Colon (tissue), 2 donors: Measurements from ENCODE around the gene CALCA.
"Not testable (repeated sequence)": the region's sequence is repeated elsewhere in the genome, so short reads cannot be mapped to it uniquely, and the experiment has no call there.

Experiments
- FAIRE-seq: peaks from 2 replicates; lab custom pipeline; 2012; peaks lifted over from hg19 to GRCh38; lab: Jason Lieb, UNC
- donor health status: control.
- donor health status: control.

CALCA gene, protein sequence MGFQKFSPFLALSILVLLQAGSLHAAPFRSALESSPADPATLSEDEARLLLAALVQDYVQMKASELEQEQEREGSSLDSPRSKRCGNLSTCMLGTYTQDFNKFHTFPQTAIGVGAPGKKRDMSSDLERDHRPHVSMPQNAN

GRCh38 chr11:14971865-14972580 is at the start of gene CALCA:
CALCA (minus strand) TSS chr11:14972351; CDS start chr11:14971192, 1,159 bp downstream.
- no peak for FAIRE-seq

GRCh38 chr11:15016200-15016599 is 44.0 kb upstream of the CALCA start:
- no peak for FAIRE-seq

DNA sequence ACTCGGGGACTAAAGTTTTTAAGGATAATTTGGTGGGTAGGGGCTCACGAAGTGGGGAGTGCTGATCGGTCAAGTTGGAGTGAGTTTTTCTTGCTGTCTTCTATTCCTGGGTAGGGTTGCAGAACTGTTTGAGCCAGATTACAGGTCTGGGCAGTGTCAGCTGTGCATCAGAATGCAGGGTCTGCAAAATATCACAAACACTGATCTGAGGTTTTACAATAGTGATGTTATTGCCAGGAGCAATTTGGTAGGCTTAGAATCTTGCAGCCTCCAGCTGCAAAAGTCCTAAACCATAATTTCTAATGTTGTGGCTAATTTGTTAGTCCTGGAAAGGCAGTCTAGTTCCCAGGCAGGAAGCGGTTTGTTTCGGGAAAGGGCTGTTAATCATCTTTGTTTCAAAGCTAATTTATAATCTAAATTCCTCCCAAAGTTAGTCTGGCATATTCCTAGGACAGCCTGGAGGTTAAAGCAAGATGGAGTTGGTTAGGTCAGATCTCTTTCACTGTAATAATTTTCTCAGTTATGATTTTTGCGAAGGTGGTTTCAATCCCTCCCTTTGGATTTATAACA is 39.7 kb upstream of the CALCA start:
- no peak for FAIRE-seq

DNA sequence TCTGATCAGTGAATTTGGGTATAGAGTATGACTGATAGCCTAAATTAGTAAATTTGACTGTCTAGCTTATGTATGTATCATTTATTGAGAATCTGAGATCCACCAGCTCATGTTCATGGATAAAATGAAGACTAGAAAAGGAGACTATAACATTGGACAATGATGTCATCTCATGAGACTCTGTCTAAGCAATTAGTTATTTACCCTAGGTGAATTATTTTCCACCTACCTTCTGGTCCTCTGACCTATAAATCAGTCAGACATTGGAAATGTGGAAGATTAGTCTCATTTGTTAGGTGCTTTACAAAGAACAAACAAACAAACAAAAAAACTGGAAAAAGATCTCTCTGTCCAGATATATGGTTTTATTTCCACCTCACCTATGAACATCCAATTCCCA is 38.7 kb upstream of the CALCA start:
- FAIRE-seq = no peak

DNA sequence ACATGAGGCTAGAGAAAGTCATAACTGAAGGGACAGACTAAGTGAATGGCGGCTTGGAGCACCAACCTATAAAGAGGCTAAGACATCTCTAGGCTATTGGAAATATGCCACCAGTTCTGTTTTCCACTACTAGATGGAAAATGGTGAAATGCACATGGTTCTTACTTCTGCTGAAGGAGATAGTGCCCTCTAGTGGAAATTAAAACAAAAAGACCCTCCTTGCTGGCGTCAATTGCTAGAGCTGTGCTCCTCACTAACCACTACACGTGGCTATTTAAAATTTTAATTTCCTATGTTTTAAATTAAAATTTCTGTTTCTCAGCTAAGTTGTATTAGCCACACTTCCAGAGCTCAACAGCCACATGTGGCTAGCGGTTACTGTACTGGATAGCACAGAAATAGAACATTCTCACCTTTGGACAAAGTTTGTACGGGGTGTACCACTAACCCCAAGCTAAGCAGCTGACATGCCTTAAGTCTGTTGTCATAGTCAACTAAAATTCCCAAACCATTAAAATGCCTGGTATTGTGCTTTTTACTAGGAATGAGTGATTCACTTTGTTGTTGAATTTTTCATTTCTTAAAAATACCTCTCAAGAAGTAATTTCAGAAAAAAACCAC is 34.1 kb upstream of the CALCA start:
- FAIRE-seq = no peak

- FAIRE-seq = not testable (repeated sequence)
Measured at GRCh38 chr11:14988133-14988532, 16.0 kb upstream of the CALCA start.

GRCh38 chr11:14981507-14981906 is 9.4 kb upstream of the CALCA start:
- no peak for FAIRE-seq

DNA sequence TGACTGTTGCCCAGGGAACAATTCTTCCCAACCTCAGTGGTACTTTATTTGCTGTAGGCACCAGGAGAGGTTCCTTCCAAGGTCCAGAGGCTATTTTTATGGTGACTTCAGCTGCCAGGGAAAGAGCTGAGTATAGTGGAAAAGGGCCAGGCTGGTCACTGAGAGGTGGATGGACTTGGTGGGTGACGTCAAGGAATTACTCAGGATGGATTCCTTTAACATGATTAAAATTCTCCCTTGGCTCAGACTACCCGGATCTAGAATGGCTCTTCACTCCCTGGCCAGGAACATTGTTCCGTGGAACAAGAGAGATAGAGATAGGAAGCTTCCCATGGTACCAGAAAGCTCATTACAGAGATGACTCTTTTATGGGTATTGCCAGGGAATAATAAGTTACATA is 8.7 kb upstream of the CALCA start:
- no peak for FAIRE-seq

GRCh38 chr11:14977101-14977880 is 5.1 kb upstream of the CALCA start:
- FAIRE-seq = no peak

DNA sequence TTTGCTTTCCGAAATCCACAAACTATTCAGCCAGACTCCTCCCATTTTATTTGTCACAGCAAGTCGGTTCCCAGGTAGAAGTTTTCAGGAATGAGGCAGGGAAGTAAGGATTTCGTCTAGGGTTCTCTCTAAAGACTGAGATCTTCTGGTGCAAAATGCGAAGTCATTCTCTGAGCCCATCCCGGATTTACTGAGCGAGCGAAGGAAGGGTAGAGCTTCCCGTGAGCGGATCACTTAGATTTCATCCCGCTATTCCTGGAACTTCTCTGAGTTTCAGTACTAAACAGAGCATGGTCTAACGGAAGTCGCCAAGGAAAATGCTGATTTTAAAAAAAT is 3.1 kb upstream of the CALCA start:
- FAIRE-seq = no peak

GRCh38 chr11:14974515-14975251 is 2.5 kb upstream of the CALCA start:
- FAIRE-seq = no peak

DNA sequence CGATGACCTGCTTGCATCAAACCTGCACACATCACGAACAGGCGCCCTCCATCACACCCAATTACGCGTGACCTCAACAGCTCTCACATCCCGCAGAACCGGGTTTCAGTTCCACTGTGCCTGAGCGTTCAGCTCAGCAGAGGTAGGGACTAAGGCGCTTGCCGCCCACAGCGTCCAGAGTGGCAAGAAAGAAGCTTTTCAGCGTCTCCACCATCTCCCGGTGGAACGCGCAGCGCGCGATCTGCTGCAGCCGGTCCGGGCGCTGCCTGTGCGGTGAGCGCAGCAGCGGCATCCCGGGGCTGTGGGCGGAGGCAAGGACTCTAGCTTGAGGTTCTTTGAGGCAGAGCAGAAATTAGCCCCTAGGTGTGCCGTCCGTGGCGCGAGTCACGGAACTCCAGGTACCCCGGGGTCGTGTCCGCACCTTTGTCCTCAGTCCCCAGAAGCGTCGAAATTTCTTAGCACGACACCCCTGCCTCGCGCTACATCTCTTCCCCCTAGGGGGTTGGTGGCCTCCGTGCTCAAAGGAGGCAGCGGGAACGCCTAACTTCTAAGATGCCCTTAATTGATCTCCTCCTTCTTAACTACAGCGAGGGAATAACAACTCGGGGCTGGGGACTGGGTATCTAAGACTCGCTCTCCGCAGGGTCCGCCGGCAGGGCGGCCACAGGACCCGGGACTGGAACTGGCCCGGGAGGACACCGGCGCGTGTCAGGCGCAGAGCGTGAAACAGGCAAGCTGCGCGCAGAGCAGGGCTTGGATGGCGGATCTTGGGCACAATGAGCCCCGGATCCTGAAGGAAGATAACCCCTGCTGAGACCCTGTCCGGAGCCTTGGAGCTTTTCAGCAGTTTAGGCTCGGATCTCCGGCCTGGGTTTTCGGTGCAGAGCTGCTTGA is 1.7 kb upstream of the CALCA start:
- no peak for FAIRE-seq

DNA sequence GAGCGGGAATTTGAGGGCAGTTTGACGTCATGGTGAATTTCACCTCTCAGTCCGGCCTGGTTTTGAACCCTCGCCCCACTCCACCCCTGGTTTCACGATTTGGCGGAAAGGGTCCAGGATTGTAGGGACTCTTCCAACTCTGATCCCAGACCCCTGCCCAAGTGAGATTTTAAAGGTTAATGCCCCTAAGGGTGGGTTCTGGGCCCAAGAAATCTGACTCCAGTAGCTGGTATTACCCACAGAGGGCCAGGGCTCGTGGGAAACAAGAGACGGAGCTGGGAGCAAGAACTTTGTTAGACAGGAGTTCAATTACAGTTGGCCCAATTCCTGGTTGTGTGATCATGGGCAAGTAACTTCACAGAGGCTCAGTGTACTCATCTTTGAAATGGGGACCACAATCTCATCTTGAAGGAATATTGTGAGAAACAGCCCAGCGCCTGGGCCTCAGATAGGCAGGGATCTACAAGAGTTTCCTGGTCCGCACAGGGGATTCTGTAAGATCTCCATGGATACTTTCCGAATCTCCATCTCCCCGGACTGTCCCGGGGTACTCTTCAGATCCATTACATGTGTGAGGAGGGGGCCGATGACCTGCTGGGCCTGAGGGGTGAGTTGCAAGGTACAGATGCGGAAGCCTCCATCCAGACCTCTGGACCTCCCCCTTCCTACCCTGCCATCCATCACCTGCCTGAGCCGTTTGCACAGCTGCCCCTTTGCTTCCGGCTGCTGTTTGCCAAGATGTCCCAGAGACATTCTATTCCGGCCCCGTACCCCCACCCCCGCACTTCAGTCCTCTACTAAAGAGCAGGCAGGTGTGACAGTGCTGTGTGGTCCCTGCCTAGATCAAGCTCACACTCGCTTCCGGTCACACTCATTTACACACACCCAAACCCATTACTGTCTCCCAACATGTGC is 687 bp upstream of the CALCA start:
- no peak for FAIRE-seq

GRCh38 chr11:14969901-14970323 is 2.2 kb downstream of the CALCA start:
- FAIRE-seq = no peak

DNA sequence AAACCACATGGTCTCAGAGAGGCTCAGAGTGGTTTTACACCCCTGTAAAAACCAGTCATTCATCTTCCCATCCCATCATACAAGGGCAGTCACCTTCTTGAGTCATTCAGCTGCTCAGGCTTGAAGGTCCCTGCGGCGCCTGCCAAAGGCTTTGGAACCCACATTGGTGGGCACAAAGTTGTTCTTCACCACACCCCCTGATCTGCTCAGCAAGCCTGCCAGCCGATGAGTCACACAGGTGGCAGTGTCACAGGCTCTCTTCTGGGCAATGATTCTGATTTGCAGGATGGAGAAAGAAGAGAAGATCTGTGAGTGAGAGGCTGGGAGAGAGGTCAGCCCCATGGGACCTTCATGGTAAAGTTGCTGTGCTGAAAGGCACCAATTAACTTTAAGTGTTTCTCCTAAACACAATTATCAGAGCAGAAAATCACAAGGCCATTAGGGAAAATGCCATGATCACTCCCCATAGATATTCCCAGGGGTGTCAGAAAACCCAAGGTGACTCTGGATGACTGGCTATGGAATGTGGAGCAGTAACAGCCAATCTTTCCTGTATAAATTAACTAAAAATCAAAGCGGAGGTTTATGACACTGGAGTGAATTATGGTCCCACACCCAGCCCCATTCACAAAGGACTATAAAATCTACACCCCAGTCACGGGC is 4.4 kb downstream of the CALCA start:
- no peak for FAIRE-seq

DNA sequence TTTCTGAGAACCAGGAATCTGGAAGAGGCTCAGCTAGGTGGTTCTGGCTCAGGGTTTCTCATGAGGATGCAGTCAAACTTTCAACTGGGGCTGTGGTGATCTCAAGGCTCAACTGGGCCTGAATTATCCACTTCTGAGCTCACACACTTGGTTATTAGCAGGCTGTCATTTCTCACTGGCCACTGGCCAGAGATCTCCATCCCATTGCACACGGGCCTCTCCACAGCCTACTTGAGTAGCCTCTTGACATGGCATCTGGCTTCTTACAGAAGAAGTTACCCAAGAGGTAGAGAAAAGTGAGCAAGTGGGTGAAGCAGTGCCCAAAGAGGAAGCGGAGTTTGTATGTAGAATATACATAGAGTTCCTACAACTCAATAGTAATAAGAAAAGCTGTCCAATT is 16.0 kb downstream of the CALCA start:
- no peak for FAIRE-seq

DNA sequence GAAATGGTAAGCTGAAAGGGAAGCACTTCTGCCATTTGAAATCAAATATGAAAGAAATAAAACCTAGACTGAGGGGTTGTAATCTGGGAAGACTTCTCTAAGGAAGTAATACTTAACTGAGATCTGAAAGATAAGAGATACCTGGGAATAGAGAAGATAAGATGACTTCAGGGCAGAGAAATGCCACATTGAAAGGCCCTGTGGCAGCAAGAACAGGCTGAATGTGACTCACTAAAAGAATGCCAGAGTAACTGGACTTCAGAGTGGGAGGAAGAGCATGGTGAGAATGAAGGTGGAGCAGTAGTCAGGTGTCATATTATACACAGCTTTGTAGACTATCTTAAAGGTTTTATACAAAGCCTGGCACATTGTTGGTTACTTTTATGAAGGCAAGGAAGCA is 17.6 kb downstream of the CALCA start:
- no peak for FAIRE-seq

DNA sequence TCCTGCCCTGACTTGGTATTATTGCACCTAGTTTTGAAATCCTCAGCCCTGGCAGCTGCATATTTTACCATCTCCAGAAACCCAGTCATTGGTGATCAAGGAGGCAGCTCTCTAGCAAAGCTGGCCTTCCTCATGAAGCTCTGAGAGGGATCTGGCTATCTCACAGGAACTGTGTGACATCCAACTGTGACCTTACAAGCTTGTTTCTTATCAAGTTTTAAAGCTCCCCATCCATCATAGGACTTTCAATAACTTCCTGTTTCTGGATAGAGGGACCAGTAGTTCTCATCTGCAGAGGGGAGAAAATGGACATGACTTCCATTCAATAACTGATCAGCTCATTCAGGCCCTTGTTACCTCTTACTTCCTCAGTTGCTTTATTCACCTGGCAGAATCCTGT is 18.2 kb downstream of the CALCA start:
- FAIRE-seq = no peak

GRCh38 chr11:14949437-14950147 is 22.6 kb downstream of the CALCA start:
- no peak for FAIRE-seq
